ENCODE data around the gene NECTIN4.
A peak's percentile ranks its signal among the peaks of the same experiment; 100 is the strongest.

Gene NECTIN4

DNA sequence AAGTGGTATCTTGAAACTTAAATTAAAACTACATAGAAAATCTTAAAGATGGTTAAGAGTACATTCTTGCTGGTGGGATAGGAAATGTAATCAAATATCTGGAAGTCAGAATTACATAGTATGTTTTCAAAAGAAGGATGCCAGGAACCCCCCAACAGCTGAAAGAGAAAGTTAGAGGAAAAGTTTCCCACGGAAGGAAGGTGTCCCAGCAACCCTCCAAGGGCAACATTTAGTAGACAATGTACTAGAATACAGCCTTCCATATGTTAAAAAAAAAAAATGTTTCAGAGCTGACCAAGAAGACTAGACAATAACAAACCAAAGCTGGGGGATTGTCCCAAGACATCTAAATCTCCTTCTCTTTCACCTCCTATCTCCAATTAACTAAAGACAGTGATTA is 40.9 kb upstream of the NECTIN4 start:
- Histone ChIP-seq H3K9me3 (ENCODE audit: control insufficient read depth, insufficient read depth, low read length) (no peaks in the 10 kb centered on the region), H3K4me1 (ENCODE audit: control insufficient read depth, low read length) (peaks cover 23% of the 10 kb centered on the region), H3K9me2 (replicated peaks; ENCODE audit: control insufficient read depth, low read length) (no peaks in the 10 kb centered on the region), H4K20me1 (ENCODE audit: control insufficient read depth, insufficient read depth, low read depth, low read length) (no peaks in the 10 kb centered on the region), H3K4me2 (ENCODE audit: low read length) (0 out of 2 replicates have a peak overlapping the region, but pooled peaks have one; percentile 78), H3K79me2 (ENCODE audit: control insufficient read depth, low read length) (peaks cover 63% of the 10 kb centered on the region), H3K27ac (ENCODE audit: low read depth, low read length) (no peak overlapping the region), H3K4me3 (ENCODE audit: low read length) (no peak overlapping the region), H3F3A (ENCODE audit: control insufficient read depth, insufficient read depth) (no peaks in the 10 kb centered on the region; the same call in 1 of the 2 replicates), H3K36me3 (ENCODE audit: control insufficient read depth, low read length) (peaks cover 53% of the 10 kb centered on the region), H3K27me3 (ENCODE audit: control insufficient read depth, low read length) (no peaks in the 10 kb centered on the region)
- TF ChIP-seq EZH2phosphoT487 (IDR thresholded peaks at IDR 0.05; ENCODE audit: borderline replicate concordance, low read length) (no peak), CTCF (IDR thresholded peaks at IDR 0.05; ENCODE audit: low read depth, low read length, poor library complexity, severe bottlenecking) (no peak)

DNA sequence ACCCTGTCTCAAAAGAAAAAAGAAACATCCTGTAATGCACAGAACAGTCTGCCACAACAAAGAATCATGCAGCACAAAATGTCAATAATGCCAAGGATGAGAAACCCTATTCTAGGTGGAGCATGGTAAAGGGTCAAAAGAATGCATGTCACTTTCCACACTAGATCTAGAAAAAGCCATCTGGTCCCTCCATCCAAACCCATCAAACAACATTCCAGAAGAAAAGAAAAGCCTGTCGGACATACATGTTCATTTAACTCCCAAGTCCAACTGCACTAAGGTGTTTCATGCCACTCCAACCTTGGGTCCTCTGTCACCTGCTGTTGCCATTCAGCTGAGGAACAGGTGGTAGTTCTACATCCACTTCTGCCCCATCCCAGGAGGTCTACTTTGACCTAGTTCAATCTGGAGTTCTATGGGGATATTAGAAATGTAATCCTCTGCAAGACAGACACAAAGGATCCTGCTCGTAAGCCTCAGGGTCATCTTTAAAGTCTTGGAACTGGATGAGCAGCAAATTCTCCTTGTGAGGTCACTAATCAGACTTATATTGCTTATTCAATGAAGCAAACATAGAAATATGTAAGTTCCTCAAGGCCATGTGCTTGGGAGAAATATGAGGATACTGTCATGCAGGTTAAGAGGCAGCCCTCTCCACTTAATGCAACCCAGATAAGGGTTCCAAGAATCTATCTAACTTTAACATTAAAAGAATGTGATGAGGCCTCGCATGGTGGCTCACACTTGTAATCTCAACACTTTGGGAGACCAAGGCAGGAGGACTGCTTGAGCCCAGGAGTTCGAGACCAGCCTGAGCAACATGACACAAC is 39.4 kb upstream of the NECTIN4 start:
- no peak for TF ChIP-seq CTCF (IDR thresholded peaks at IDR 0.05; ENCODE audit: low read depth, low read length, poor library complexity, severe bottlenecking)
- no peak for TF ChIP-seq EZH2phosphoT487 (IDR thresholded peaks at IDR 0.05; ENCODE audit: borderline replicate concordance, low read length)
- H3K36me3 ChIP-seq (ENCODE audit: control insufficient read depth, low read length): peaks cover 64% of the 10 kb centered on the region
- H3K9me3 ChIP-seq (ENCODE audit: control insufficient read depth, insufficient read depth, low read length): no peaks in the 10 kb centered on the region
- H3K9me2 ChIP-seq (replicated peaks; ENCODE audit: control insufficient read depth, low read length): no peaks in the 10 kb centered on the region
- no peaks in the 10 kb centered on the region; the same call in 1 of the 2 replicates for H3F3A ChIP-seq (ENCODE audit: control insufficient read depth, insufficient read depth)
- peaks cover 49% of the 10 kb centered on the region for H3K79me2 ChIP-seq (ENCODE audit: control insufficient read depth, low read length)
- no peak overlapping the region for H3K27ac ChIP-seq (ENCODE audit: low read depth, low read length)
- no peaks in the 10 kb centered on the region for H3K27me3 ChIP-seq (ENCODE audit: control insufficient read depth, low read length)
- no peaks in the 10 kb centered on the region for H4K20me1 ChIP-seq (ENCODE audit: control insufficient read depth, insufficient read depth, low read depth, low read length)
- H3K4me3 ChIP-seq (ENCODE audit: low read length): no peak overlapping the region
- peaks cover 19% of the 10 kb centered on the region for H3K4me1 ChIP-seq (ENCODE audit: control insufficient read depth, low read length)
- H3K4me2 ChIP-seq (ENCODE audit: low read length): no peak overlapping the region

DNA sequence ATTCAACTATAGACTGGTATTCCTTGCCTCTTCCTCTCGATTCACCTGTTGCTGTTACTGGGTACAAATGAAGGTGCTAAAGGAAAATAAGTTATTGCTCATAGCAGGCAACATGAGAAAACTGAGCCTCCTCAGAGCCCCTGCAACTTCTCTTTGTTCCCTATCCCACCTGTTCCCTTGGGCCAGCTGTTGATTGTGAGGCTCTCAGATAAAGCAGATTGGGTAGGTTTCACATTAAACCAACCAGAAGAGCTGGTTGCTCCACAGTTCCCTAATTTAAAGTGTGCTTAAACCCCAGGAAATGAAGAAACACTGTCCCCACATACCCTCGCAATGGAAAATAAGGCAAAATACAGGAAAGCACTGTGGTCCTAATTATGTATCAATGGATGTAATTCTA is 38.3 kb upstream of the NECTIN4 start:
- Histone ChIP-seq H3K27ac (ENCODE audit: low read depth, low read length) (no peak overlapping the region), H3K79me2 (ENCODE audit: control insufficient read depth, low read length) (peaks cover 38% of the 10 kb centered on the region), H3K4me2 (ENCODE audit: low read length) (no peak overlapping the region), H3K4me1 (ENCODE audit: control insufficient read depth, low read length) (peaks cover 14% of the 10 kb centered on the region), H3F3A (ENCODE audit: control insufficient read depth, insufficient read depth) (peaks cover 1% of the 10 kb centered on the region; the same call in 1 of the 2 replicates), H4K20me1 (ENCODE audit: control insufficient read depth, insufficient read depth, low read depth, low read length) (no peaks in the 10 kb centered on the region), H3K27me3 (ENCODE audit: control insufficient read depth, low read length) (no peaks in the 10 kb centered on the region), H3K36me3 (ENCODE audit: control insufficient read depth, low read length) (peaks cover 69% of the 10 kb centered on the region), H3K9me3 (ENCODE audit: control insufficient read depth, insufficient read depth, low read length) (no peaks in the 10 kb centered on the region), H3K9me2 (replicated peaks; ENCODE audit: control insufficient read depth, low read length) (no peaks in the 10 kb centered on the region), H3K4me3 (ENCODE audit: low read length) (no peak overlapping the region)
- TF ChIP-seq EZH2phosphoT487 (IDR thresholded peaks at IDR 0.05; ENCODE audit: borderline replicate concordance, low read length) (no peak), CTCF (IDR thresholded peaks at IDR 0.05; ENCODE audit: low read depth, low read length, poor library complexity, severe bottlenecking) (no peak)

All from DOHH2 (cell line).